Measurements from ENCODE around the gene KAZN.

DNA sequence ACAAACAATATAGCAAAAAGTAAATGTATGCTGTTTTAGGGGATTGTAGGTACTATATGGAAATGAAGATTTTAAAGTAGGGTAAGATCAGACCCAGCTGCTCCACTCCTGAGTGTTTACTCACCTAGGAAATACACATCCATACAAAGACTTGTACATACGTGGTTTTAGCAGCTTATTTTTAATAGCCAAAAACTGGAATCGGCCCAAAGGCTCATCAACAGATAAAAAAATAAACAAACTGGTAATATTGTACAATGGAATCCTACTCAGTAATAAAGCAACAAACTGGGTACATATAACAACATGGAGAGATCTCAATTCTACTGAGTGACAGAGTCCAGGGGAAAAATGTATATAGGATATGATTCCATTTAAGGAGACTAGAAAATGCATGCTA lies 375.9 kb downstream of the KAZN start:
- no peak for TF ChIP-seq GATA2 (IDR thresholded peaks at IDR 0.05; ENCODE audit: low read depth, low read length)
- no peak for TF ChIP-seq GATA3 (IDR thresholded peaks at IDR 0.05; ENCODE audit: low read depth, low read length)

Data from SH-SY5Y (cell line).